Breast epithelium (tissue), 3 donors: ENCODE data around the gene ALDH1L1.

Experiments
- POLR2AphosphoS5 ChIP-seq, 3 donors: sonication (generic); formaldehyde crosslinking; IDR thresholded peaks; one replicate each; pipeline ENCODE4 v1.6.1; 2017; ENCODE audit warnings: antibody characterized with exemption in 3 of 3
- TF ChIP-seq, protein P1 (sequence below), 3 donors: fragments of 450-650 bp; IDR thresholded peaks; one replicate each; pipeline ENCODE4 v1.5.1; 2016 to 2017; ENCODE audit warnings: antibody characterized with exemption in 3 of 3, mild to moderate bottlenecking in 3 of 3, moderate library complexity in 3 of 3

DNA sequence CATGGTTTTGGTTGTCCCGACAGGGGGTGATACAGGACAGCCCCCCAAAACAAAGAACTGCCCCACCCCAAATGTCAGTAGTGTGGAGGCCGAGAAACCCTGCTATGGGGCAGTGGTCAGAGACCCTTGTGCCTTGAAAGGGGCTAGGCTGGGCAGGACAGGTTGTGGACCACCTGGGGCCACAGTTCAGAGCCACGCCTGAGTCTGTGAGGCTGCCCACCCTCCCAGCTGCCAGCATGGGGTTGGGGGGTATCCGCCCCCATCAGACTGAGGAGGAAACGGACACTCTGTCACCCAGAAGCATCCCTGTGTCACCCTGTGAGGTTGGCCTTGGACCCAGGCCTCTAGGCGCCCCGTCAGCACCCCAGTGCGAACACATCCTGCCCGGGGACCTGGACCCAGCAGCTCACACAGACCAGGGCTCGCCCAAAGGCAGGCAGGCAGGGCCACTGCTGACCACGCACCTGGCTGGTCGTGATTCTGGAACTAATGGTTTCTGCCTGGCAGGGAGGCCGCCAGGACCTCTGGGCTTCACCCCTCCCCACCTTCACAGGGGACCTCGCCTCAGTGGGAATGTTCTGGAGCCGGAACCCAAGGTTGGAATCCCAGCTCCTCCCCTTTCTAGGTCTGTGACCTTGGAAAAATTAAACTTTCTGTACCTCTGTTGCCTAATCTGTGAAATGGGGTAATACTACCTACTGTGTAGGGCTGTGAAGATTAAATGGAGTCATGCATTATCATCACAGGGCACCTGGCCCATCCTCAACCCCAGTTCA is 97.8 kb downstream of the ALDH1L1 start:
- TF ChIP-seq, protein P1, sequence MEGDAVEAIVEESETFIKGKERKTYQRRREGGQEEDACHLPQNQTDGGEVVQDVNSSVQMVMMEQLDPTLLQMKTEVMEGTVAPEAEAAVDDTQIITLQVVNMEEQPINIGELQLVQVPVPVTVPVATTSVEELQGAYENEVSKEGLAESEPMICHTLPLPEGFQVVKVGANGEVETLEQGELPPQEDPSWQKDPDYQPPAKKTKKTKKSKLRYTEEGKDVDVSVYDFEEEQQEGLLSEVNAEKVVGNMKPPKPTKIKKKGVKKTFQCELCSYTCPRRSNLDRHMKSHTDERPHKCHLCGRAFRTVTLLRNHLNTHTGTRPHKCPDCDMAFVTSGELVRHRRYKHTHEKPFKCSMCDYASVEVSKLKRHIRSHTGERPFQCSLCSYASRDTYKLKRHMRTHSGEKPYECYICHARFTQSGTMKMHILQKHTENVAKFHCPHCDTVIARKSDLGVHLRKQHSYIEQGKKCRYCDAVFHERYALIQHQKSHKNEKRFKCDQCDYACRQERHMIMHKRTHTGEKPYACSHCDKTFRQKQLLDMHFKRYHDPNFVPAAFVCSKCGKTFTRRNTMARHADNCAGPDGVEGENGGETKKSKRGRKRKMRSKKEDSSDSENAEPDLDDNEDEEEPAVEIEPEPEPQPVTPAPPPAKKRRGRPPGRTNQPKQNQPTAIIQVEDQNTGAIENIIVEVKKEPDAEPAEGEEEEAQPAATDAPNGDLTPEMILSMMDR (IDR thresholded peaks at IDR 0.05): no peak
- no peak for TF ChIP-seq POLR2AphosphoS5 (IDR thresholded peaks at IDR 0.05)
